Lung (tissue), 12 donors: ENCODE measurements around the gene EDARADD. TPM values are rescaled to one million over a fixed set of nuclear protein-coding genes. Genes with fewer than 3 reads are reported as not detected.

ENCODE experiments used
- ATAC-seq: fragments of 200-7000 bp; cut with Tn5 transposase; one replicate; pipeline ENCODE4 v1.9.1; 2020; ENCODE audit warnings: moderate number of reproducible peaks; ENCODE audit not compliant: insufficient read depth, low FRiP score
- DNase-seq, 3 donors: peaks; one replicate each; pipeline ENCODE4 v3.0.0-alpha.2; 2013 to 2017
- H3K27ac ChIP-seq, 2 donors: one replicate each; pipeline ENCODE4 v1.5.1; 2013; ENCODE audit warnings: mild to moderate bottlenecking in 2 of 2, moderate library complexity in 2 of 2, control low read depth in 1 of 2, inconsistent platforms in 1 of 2, low read depth in 1 of 2, low read length in 1 of 2
- H3K27me3 ChIP-seq, 3 donors: one replicate each; pipeline ENCODE4 v1.5.1; 2013; ENCODE audit warnings: low read length in 2 of 3; ENCODE audit not compliant: control insufficient read depth in 3 of 3, insufficient read depth in 3 of 3
- H3K36me3 ChIP-seq, 4 donors: one replicate each; pipeline ENCODE4 v1.5.1; 2013; ENCODE audit warnings: low read length in 4 of 4, mild to moderate bottlenecking in 1 of 4, moderate library complexity in 1 of 4; ENCODE audit not compliant: control insufficient read depth in 4 of 4, insufficient read depth in 4 of 4
- H3K4me1 ChIP-seq, 5 donors: one replicate each; pipeline ENCODE4 v1.5.1; 2013; ENCODE audit warnings: low read length in 5 of 5, mild to moderate bottlenecking in 2 of 5, moderate library complexity in 1 of 5; ENCODE audit not compliant: control insufficient read depth in 5 of 5, insufficient read depth in 5 of 5
- H3K4me3 ChIP-seq: one replicate; pipeline ENCODE4 v1.5.1; 2013; ENCODE audit warnings: mild to moderate bottlenecking, control low read depth, moderate library complexity
- H3K9ac ChIP-seq, 2 donors: one replicate each; pipeline ENCODE4 v1.5.1; 2013; ENCODE audit warnings: low read length in 2 of 2, control low read depth in 1 of 2; ENCODE audit not compliant: insufficient read depth in 1 of 2
- H3K9me3 ChIP-seq, 4 donors: one replicate each; pipeline ENCODE4 v1.5.1; 2013; ENCODE audit warnings: low read length in 3 of 4, mild to moderate bottlenecking in 1 of 4, moderate library complexity in 1 of 4; ENCODE audit not compliant: control insufficient read depth in 4 of 4, insufficient read depth in 3 of 4
- WGBS, 2 donors: extraction: QIAGEN DNeasy Blood & Tissue Kit; methylation state at CpG; one replicate each; pipeline ENCODE4 v1.1.7; 2013; 5-methylcytosine and 5-hydroxymethylcytosine counted together
- polyA plus RNA-seq, 2 donors: library from polyadenylated mRNA; stranded (reverse); fragments of 200-250 nt; gene quantifications; one replicate each; pipeline ENCODE4 v1.2.1, GENCODE V29; 2013
- total RNA-seq, 2 donors: library from RNA; depleted of rRNA in 1 of 2; stranded (reverse); fragments of >200 nt in 1 of 2; gene quantifications; one replicate each; pipeline ENCODE4 v1.2.1, GENCODE V29; 2014 to 2021
- TF ChIP-seq, protein P1 (sequence below): IDR thresholded peaks from 2 replicates; pipeline ENCODE4 v1.5.1; 2012; ENCODE audit warnings: mild to moderate bottlenecking; ENCODE audit errors: control extremely low read depth, extremely low read depth
- donor health status: control.
- donor health status: control.
- donor health status: Bipolar disorder and iron deficiency.
- donor health status: healthy.
- donor health status: DM: yes; HTN: yes; CAD: no.

The EDARADD gene
- total and polyA plus RNA-seq, 4 donors: 0.37 to 2.3 (median 1.1) TPM

DNA sequence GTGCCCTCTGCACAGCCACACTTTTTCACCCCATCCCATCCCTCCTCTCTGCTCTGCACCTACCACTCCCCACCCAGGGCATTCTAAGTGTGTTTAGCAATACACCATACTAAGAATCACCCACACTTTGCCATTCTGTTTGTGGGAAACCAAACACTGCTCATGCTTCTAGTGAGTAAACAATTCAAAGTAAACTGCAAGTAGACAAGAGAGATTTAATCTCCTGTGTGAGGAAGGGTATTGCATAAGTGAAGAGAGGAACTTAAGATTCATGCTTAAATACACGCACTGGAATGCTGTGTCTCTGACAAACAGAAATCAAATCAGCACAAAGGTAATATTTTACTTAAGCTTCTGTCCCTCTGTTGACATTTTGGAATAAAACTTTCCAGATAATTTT lies 4.8 kb upstream of the EDARADD start:
- no peak overlapping the region for H3K27ac ChIP-seq
- peaks cover 0 to 2% (median 0%) of the 10 kb centered on the region in 5 donors for H3K4me1 ChIP-seq
- ATAC-seq: no peak
- H3K9me3 ChIP-seq: no peaks in the 10 kb centered on the region
- WGBS, 2 donors: 23 to 40% methylated on average over 1 of the region's 1 CpG
- no peak for DNase-seq
- H3K36me3 ChIP-seq: no peaks in the 10 kb centered on the region
- H3K27me3 ChIP-seq: no peaks in the 10 kb centered on the region
- H3K9ac ChIP-seq: no peak overlapping the region
- no peak overlapping the region for H3K4me3 ChIP-seq
- TF ChIP-seq, protein P1, sequence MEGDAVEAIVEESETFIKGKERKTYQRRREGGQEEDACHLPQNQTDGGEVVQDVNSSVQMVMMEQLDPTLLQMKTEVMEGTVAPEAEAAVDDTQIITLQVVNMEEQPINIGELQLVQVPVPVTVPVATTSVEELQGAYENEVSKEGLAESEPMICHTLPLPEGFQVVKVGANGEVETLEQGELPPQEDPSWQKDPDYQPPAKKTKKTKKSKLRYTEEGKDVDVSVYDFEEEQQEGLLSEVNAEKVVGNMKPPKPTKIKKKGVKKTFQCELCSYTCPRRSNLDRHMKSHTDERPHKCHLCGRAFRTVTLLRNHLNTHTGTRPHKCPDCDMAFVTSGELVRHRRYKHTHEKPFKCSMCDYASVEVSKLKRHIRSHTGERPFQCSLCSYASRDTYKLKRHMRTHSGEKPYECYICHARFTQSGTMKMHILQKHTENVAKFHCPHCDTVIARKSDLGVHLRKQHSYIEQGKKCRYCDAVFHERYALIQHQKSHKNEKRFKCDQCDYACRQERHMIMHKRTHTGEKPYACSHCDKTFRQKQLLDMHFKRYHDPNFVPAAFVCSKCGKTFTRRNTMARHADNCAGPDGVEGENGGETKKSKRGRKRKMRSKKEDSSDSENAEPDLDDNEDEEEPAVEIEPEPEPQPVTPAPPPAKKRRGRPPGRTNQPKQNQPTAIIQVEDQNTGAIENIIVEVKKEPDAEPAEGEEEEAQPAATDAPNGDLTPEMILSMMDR: no peak

DNA sequence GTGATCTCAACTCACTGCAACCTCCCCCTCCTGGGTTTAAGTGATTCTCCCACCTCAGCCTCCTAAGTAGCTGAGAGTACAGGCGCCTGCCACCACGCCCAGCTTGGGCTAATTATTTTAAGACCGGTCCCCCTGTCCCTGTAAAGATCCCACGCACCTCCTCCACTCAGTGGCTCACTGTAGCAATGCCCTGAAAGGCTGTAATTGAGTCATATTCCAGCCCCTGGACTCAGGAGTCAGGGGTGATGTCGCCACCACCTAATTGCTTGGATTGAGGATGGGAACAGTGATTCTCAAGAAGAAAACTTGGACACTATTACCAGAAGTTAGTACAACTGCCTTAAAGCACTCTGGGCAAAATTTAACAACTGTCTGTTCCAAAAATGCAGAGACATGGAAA lies 3.1 kb upstream of the EDARADD start:
- Histone ChIP-seq H3K36me3 (no peaks in the 10 kb centered on the region), H3K4me1 (peaks cover 0 to 8% (median 0%) of the 10 kb centered on the region in 5 donors), H3K4me3 (no peak overlapping the region), H3K27me3 (no peaks in the 10 kb centered on the region), H3K9ac (no peak overlapping the region), H3K27ac (no peak overlapping the region), H3K9me3 (no peaks in the 10 kb centered on the region)
- 87 to 92% methylated on average over 5 of the region's 5 CpGs for WGBS, 2 donors
- DNase-seq (no peak), ATAC-seq (no peak)
- TF ChIP-seq, protein P1: no peak

DNA sequence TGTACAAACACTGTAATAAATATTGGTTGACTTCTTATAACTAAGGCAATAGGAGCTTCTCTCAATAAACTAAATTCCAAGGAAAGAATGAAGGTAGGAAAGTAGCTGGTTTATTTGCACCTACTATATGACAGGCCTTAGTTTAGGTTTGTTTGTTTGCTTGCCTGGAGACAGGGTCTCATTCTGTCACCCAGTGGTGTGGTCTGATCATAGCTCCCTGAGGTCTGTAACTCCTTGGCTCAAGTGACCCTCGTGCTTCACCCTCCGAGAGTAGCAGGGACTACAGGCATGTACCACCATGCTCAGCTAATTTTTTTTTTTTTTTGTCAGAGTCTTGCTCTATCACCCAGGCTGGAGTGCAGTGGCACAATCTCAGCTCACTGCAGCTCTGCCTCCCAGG lies 1.9 kb upstream of the EDARADD start:
- WGBS, 2 donors: 78 to 89% methylated on average over 2 of the region's 2 CpGs
- H3K4me3 ChIP-seq: no peak overlapping the region
- H3K27ac ChIP-seq: no peak overlapping the region
- H3K27me3 ChIP-seq: no peaks in the 10 kb centered on the region
- TF ChIP-seq, protein P1: no peak
- DNase-seq (no peak), ATAC-seq (no peak)
- H3K36me3 ChIP-seq: no peaks in the 10 kb centered on the region
- peaks cover 0 to 15% (median 0%) of the 10 kb centered on the region in 5 donors for H3K4me1 ChIP-seq
- no peaks in the 10 kb centered on the region for H3K9me3 ChIP-seq
- H3K9ac ChIP-seq: no peak overlapping the region

DNA sequence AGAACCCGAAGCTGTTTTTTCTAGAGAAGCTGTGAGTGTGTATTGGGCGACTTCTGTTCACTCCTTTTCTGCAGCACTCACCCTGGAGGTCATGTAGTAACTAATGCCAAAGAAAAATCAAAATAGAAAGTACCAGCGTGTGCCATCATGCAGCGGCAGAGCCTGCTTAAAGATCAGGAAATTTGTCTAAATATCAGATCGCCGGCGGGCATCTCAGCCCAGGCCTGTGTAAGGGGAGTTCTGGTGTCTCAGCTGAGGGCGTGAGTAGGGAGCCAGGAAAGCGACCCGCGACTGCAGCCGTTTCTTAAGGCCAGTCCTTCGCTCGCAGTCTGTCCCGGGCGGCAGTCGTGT lies 768 bp downstream of the EDARADD start:
- peaks cover 0 to 15% (median 0%) of the 10 kb centered on the region in 5 donors for H3K4me1 ChIP-seq
- no peaks in the 10 kb centered on the region for H3K36me3 ChIP-seq
- no peak for ATAC-seq
- TF ChIP-seq, protein P1: no peak
- peak overlapping the region; percentile 8 to 82 for H3K9ac ChIP-seq
- WGBS, 2 donors: 1 to 3% methylated on average over 17 of the region's 17 CpGs
- no peaks in the 10 kb centered on the region for H3K9me3 ChIP-seq
- H3K27me3 ChIP-seq: no peaks in the 10 kb centered on the region
- no peak overlapping the region for H3K27ac ChIP-seq
- H3K4me3 ChIP-seq: peak overlapping the region; percentile 49
- DNase-seq: no peak
